Activated CD8-positive, alpha-beta memory T cell treated with anti-CD3 and anti-CD28 coated beads, Interleukin-2, amount 50 U/mL, for 4 hours (primary cell): ENCODE data around the gene GEMIN8.

Source experiments
- DNase-seq: peaks from one replicate; pipeline ENCODE4 v3.0.0-alpha.2; 2020

Gene GEMIN8

DNA sequence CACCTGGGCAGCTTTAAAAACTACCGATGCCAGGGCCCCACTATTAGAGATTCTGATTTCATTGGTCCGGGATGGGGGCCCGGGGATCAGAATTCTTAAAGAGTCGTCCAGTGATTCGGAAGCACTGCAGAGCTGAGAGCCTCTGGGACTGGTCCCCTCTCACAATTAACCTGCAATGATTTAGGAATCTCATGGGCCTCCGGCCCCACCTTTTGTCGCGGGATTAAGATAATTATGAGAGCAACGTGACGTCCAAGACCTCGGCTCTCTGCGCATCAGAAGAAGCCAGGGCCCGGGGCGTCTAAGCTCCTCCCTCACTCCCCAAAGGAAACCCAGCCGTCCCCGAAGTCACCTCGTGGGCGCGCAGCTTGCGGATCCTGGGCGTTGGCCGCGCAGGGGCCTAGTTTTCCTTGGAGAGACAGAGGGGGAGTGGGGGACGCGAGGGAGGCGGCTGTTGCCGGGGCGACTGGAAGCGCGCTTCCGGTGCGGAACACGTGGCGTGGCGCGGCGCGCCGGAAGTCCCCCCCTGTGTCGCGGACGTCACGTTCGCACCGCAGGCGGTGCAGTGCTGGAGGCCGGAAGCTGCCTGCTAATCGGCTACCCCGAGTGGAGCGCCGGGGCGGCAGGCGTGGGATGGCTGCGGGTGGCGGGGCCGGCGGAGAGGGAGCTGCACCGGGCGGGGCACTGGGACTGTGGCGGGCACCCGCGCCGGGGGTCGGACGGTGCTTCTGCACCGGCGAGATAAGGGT lies at the start of gene GEMIN8:
TSS of gene GEMIN8 (minus strand) at position 468 of the 749 bp plus-strand sequence. CDS start 8,414 bp downstream, outside the sequence.
- peak; percentile 92 for DNase-seq

DNA sequence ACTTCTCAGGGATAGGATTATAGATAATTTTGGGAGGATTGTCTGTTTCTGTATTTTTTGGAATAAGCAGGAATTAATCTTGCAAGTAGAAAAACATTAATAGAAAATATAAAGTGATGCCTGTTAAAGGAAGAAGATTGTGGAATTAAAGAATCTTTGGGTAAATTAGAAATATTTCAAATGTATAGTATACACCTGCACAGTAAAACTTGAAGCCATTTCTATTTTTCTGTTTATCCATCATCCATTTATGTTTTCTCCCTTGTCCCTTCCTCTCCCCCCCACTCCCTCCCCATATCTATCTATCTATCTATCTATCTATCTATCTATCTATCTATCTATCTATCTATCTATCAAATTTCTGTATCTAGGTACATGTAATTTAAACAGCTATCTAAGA lies 46.9 kb upstream of the GEMIN8 start:
- no peak for DNase-seq

GRCh38 chrX:14073556-14073955 lies 43.9 kb upstream of the GEMIN8 start:
- no peak for DNase-seq

DNA sequence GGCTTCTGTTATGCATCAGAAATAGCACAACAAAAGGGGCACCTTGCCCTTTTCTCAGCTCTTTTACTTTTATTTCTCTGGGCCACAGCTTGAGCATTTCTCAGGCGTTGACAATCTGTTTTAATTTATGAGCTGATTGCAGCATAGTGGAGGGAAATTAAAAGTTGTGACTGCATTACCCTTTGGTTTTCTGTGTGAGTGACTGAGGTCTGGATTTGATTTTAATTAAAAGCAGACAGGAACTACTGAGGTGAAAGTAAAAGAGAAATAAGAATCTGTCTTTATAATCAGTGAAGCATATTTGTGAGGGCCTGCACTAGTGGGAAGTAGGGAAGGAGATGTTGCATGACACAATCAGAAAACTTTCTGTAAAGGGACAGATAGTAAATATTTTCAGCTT lies 43.4 kb upstream of the GEMIN8 start:
- DNase-seq, result no peak

GRCh38 chrX:14065800-14066199 lies 36.1 kb upstream of the GEMIN8 start:
- no peak for DNase-seq

DNA sequence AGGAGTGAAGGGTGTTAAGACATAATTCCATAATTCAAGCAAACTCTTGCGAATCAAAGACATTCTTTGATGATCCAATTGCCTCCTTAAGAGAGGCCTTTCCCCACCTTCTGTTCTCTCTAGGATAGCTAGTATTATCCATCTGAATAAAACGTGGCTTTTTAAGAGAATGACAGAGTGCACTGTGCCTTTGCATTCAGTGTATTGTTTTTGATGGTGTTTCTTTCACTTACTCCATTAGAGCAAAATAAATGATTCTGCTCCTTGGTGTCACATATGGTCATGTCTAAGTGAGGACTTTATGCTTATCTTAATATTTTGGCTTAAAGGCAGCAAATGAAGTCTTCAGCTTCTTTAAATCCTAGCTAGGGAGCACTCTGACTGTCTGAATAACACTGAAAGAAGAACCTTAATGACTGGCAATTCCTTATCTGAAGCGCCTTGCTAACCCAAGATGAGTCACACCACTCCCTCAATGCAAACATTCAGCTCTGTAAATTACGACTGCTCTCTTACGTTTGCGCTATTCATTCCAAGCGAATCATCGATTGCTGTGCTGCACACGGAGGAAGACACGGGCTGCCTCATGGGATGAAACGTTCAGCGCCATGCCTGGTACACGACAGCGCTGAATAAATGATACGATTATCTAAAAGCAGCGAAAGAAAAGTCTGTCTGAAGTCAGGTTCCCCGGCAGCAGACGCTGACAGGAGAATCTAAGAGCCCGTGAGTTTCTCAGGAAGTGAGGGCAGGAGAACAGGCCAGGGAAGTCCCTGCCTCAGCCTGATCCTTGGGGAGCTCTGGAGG lies 35.1 kb upstream of the GEMIN8 start:
- no peak for DNase-seq

GRCh38 chrX:14062524-14062923 lies 32.8 kb upstream of the GEMIN8 start:
- DNase-seq, result no peak

DNA sequence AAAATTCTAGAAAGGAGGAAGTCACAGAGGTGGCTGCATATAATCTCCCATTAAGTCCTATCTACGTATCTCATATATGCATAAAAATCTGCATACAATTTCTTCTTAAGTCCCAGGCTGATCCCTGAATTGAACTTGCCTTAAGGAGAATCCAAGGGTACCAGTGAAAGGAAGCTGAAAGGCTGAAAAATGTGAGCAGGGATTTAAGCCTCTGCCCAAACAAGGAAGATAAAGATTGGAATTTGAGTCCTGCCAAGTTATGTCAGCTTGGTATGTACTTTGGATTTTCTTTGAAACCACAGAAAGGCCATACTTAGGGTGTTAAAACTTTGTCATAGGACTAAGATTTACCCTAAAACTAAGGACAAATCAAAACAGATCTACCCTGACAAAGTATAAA lies 26.5 kb upstream of the GEMIN8 start:
- no peak for DNase-seq

DNA sequence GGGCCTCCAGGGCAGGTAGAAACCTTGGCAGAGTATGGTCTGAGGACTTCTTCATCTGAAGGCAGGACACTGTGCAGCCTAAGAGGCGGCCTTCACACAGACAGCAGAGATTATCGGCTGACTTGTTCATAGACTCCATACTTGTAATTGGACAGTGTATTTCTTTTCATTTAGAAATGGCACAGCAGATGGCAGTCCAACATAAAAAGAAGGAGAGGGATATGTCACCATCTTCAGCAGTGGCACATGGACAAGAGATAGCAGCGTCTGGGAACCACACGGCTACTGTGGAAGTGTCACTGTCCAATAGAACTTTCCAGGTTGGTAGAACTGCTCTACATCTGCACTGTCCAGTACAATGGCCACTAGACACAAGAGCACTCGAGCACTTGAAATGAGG lies 21.7 kb upstream of the GEMIN8 start:
- no peak for DNase-seq

GRCh38 chrX:14050709-14051108 lies 21.0 kb upstream of the GEMIN8 start:
- no peak for DNase-seq

GRCh38 chrX:14043209-14043608 lies 13.5 kb upstream of the GEMIN8 start:
- DNase-seq, result no peak

- DNase-seq, result peak; percentile 67
Observed at GRCh38 chrX:14039344-14039743, 9.7 kb upstream of the GEMIN8 start.

GRCh38 chrX:14038375-14039085 lies 8.8 kb upstream of the GEMIN8 start:
- DNase-seq, result no peak

GRCh38 chrX:14032406-14032805 lies 2.7 kb upstream of the GEMIN8 start:
- peak; percentile 62 for DNase-seq

- no peak for DNase-seq
Observed at GRCh38 chrX:14030174-14030530, 460 bp upstream of the GEMIN8 start.

DNA sequence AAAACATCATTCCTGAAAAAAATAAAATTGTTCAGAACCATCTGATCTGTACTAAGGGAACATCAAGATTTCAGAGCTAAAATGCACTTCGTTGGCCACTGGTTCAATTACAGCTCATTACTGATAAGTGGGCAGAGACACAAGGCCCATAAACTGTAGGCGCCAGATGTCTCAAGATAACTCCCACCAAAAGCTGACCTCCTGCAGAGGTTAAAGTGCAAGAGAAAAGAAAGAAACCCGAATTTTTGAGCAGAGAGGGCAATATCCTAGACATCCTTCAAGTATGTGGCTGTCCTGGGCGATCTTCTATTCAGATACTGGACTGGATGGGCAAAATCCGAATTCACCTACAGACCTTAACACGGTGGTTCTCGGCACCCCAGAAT lies 660 bp downstream of the GEMIN8 start:
- no peak for DNase-seq

DNA sequence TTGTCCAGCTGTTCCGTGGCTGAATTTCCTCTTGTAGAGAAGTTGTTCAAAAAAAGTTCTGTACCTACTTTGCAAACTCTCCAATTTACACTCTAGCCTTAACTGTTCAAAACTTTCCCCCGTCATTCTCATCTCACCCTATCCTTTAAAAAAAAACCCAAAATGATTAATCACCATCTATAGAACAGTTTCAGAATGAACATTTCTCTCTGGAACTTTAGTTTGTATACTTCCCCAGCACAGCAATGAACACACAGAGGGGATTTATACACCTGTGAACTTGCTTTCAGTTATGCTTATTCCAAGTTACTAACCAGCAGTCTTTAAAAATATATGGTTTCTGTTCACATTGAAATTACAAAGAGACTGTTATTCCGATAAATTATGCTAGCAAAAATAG lies 1.2 kb downstream of the GEMIN8 start:
- no peak for DNase-seq

- DNase-seq, result no peak
Observed at GRCh38 chrX:14027511-14028019, 2.1 kb downstream of the GEMIN8 start.

DNA sequence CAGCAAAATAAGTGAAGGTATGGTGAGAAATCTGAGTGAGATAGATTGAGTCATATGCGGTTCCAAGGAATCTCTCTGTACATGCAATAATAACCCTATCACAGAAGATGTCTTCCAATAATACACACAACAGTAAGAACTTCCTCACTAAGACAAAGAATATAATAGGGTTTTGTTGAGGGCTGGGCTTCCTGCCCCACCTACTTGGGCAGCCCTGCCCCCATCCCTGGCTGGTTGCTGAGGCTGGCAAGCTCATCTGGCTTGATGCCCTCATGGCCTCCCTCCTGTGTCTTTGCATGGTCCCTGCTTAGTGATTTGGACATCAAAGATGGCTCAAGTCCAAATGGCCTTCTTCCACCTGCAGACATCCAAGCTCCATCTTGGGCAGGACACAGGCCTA lies 2.7 kb downstream of the GEMIN8 start:
- DNase-seq, result no peak

DNA sequence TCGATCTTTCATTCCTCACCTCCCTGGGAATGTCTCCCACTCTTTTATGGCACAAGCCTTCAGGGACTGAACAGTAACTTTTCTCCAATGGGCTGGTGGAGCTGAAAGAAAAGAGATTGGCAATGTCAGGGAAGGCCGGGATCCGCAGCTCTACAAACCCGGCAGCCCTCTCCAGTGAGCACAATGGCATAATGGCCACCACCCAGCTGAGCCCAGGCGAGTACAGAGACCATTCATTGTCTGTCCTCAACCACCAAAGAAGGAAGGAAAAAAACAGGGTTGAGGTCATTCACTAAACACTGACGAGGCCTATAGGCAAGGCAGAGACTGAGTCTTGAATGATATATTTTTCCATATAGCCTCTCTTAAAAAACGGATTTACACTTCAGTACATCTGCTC lies 3.6 kb downstream of the GEMIN8 start:
- no peak for DNase-seq

GRCh38 chrX:14022019-14022418 lies 7.7 kb downstream of the GEMIN8 start:
- DNase-seq, result no peak

DNA sequence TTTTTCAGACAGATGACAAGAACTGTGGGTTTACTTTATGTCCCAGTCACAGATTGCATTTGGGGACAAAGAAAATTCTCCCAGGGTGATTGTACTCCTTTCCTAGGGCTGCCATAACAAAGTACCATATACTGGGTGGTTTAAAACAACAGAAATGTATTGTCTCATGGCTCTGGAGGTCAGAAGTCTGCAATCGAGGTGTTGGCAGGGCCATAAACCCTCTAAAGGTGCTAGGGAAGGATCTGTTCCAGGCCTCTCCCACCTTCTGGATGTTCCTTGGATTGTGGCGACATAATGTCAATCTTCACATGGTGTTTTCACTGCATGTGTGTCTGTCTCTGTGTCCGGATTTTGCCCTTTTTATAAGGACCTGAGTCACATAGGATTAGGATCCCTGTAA lies 12.3 kb downstream of the GEMIN8 start:
- no peak for DNase-seq

DNA sequence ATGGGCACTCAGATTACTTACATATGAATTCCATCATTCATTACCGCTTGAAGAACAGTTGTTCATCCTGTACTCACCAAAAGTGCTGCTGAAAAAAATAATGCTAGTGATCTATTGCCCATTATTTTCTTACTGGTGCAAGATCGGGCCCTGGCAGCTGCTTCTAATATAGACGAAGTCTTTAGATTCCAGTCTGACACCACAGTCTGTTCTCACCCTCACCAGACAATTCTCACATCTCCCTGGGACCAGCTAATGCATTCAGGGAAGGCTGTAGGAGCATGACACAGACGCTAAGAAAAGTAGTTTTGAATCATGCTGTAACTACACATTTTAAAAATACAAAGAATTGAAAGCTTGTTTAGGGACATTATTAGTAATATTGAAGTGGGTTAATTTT lies 13.8 kb downstream of the GEMIN8 start:
- no peak for DNase-seq

- DNase-seq, result no peak
Observed at GRCh38 chrX:14015294-14015693, 14.4 kb downstream of the GEMIN8 start.
